VCaP (cell line): Measurements from ENCODE around the gene KRTAP10-2.

Experiments used
- H3K27ac ChIP-seq: fragments of 450-650 bp; 2 replicates; pipeline ENCODE4 v1.5.1; 2017
- TF ChIP-seq, protein P1 (sequence below): fragments of 450-650 bp; conservative IDR thresholded peaks from 2 replicates; pipeline ENCODE4 v1.5.1; 2017; ENCODE audit warnings: mild to moderate bottlenecking, moderate library complexity

KRTAP10-2 gene

GRCh38 chr21:44548381-44548780 lies 2.9 kb downstream of the KRTAP10-2 start:
- no peak overlapping the region for H3K27ac ChIP-seq
- TF ChIP-seq, protein P1, sequence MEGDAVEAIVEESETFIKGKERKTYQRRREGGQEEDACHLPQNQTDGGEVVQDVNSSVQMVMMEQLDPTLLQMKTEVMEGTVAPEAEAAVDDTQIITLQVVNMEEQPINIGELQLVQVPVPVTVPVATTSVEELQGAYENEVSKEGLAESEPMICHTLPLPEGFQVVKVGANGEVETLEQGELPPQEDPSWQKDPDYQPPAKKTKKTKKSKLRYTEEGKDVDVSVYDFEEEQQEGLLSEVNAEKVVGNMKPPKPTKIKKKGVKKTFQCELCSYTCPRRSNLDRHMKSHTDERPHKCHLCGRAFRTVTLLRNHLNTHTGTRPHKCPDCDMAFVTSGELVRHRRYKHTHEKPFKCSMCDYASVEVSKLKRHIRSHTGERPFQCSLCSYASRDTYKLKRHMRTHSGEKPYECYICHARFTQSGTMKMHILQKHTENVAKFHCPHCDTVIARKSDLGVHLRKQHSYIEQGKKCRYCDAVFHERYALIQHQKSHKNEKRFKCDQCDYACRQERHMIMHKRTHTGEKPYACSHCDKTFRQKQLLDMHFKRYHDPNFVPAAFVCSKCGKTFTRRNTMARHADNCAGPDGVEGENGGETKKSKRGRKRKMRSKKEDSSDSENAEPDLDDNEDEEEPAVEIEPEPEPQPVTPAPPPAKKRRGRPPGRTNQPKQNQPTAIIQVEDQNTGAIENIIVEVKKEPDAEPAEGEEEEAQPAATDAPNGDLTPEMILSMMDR: no peak

- no peak overlapping the region for H3K27ac ChIP-seq
- TF ChIP-seq, protein P1: no peak
Measured at GRCh38 chr21:44547656-44548331, 3.5 kb downstream of the KRTAP10-2 start.

- TF ChIP-seq, protein P1: no peak
- H3K27ac ChIP-seq: no peak overlapping the region
Measured at GRCh38 chr21:44544566-44544965, 6.7 kb downstream of the KRTAP10-2 start.

DNA sequence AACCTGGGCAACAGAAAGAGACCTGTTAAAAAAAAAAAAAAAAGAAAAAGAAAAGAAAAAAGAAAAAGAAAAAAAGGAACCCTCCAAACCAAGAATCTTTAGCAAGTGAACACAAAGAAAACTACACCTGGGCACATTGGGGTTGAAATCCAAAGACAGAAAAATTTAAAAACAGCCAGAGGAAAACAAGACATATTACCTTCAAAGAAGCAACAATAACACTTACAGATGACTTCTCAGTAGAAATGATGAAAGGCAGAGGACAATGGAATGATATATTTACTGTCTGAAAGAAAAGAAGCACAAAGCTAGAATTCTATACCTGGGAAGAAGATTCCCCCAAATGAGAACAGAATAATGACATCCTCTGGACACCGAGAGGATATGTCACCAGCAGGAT lies 8.6 kb downstream of the KRTAP10-2 start:
- TF ChIP-seq, protein P1: no peak

GRCh38 chr21:44540741-44541288 lies 10.5 kb downstream of the KRTAP10-2 start:
- H3K27ac ChIP-seq: no peak overlapping the region
- TF ChIP-seq, protein P1: no peak

More for the DNA sequence above, 8.6 kb downstream of the KRTAP10-2 start:
- no peak overlapping the region for H3K27ac ChIP-seq

DNA sequence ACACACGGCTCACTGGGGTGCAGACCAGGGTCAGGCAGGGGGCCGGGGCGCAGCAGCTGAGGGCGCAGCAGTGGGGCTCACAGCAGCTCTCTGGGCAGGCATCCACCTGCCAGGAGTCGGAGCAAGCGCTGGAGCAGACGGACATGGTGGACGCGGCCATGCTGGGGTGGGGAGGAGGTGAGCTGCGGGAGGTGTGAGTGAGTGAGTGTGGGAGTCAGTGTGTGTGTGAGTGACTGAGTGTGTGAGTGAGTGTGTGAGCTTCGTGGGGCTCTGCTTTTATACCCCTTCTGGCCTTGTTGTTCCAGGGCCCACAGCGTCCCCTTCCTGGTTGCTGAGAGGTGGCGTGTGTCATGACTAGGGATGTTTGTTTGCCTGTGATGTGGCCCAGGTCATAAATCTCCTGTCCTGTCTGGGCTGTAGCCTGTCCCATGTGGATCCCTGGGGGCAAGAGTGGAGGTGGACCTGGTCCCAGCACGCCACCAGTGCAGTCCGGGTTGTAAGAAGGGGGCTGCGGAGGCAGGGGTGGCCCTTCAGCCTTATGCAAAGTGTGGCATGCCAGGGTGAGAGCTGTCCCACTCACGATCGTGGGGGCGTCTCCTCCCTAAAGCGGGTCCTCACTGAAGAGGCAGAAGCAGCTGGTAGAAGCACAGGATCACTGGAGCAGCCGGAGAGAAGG lies 11.2 kb downstream of the KRTAP10-2 start, which contains the start of gene KRTAP10-1:
Gene KRTAP10-1, minus strand, starts transcription at position 205 of the 676 bp plus-strand sequence. Its CDS starts 45 bp downstream, at position 160.
- no peak within 1 kb of the TSS for H3K27ac ChIP-seq
- TF ChIP-seq, protein P1: no peak

DNA sequence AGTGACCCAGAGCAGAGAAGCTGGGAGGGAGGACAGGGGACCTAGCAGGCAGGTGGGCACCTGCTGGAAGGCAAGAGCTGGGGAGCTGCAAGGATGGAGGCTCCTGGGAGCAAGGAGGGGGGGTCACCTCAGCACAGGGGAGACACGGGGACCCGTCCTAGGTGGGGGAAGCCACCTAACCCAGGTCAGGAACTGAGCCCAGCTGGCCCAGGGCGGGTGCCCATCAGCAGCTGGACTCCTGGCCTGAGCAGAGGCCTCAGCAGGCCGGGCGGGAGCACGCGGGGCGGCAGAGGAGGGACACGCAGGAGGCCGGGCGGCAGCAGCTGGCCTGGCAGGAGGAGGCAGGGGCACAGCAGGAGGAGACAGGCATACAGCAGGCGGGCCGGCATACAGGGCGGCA lies 12.3 kb downstream of the KRTAP10-2 start:
- H3K27ac ChIP-seq: no peak overlapping the region
- TF ChIP-seq, protein P1: no peak
